ENCODE results near the gene RPS21. TPM values are rescaled to one million over a fixed set of nuclear protein-coding genes. Genes with fewer than 3 reads are reported as not detected.
A peak's percentile ranks its signal among the peaks of the same experiment; 100 is the strongest.

RPS21 gene
- total and polyA plus RNA-seq, 2 of the 13 experiments (the other 11 are each of a cell fraction or from before 2014, with no cell fraction given): 2,647 to 11,063 TPM

GRCh38 chr20:62413896-62414481 lies 27.1 kb downstream of the RPS21 start (continued):
- TF ChIP-seq, protein P1, sequence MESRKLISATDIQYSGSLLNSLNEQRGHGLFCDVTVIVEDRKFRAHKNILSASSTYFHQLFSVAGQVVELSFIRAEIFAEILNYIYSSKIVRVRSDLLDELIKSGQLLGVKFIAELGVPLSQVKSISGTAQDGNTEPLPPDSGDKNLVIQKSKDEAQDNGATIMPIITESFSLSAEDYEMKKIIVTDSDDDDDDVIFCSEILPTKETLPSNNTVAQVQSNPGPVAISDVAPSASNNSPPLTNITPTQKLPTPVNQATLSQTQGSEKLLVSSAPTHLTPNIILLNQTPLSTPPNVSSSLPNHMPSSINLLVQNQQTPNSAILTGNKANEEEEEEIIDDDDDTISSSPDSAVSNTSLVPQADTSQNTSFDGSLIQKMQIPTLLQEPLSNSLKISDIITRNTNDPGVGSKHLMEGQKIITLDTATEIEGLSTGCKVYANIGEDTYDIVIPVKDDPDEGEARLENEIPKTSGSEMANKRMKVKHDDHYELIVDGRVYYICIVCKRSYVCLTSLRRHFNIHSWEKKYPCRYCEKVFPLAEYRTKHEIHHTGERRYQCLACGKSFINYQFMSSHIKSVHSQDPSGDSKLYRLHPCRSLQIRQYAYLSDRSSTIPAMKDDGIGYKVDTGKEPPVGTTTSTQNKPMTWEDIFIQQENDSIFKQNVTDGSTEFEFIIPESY (CRISPR knock-in tag; IDR thresholded peaks at IDR 0.05): peak; percentile 59; the same call in 1 of the 2 replicates
- no peak for TF ChIP-seq LRRFIP1 (CRISPR knock-in tag; conservative IDR thresholded peaks at IDR 0.05)
- no peak for TF ChIP-seq ZNF607 (CRISPR knock-in tag; IDR thresholded peaks at IDR 0.05; ENCODE audit: borderline replicate concordance)
- no peak for TF ChIP-seq PHB2 (IDR thresholded peaks at IDR 0.05; ENCODE audit: partially characterized antibody)
- no peak for TF ChIP-seq THAP11 (CRISPR knock-in tag; IDR thresholded peaks at IDR 0.05)
- TF ChIP-seq ZBTB7A (CRISPR knock-in tag; IDR thresholded peaks at IDR 0.05): peak; percentile 33; the same call in 1 of the 2 replicates
- TF ChIP-seq PCBP2 (optimal IDR thresholded peaks at IDR 0.05; ENCODE audit: low read depth, low read length, poor library complexity, severe bottlenecking): no peak

Data from HepG2 (cell line).